ENCODE results near the gene JARID2.

JARID2 gene

DNA sequence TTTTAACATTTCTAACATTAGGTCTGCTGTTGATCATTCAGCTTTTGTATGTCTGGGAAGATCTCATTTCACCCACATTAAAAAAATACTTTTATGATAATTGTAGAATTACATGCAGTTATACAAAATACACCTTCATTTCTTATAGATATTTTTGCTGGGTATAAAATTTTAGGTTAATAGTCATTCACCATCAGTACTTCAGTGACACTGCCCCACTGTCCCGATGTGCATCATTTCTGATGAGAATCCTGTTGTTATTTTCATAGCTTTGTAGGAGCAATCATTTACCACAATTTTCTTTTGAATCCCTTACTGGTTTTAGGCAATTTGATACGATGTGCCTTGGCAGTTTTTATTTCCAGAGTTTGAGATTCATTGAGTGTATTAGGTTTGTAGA is 173.6 kb downstream of the JARID2 start:
- Histone ChIP-seq H3K4me1 (ENCODE audit: control insufficient read depth, insufficient read depth, low read length) (peaks cover 1% of the 10 kb centered on the region), H3K27ac (ENCODE audit: extremely low read depth, low read depth, low read length) (no peak overlapping the region), H3K4me3 (ENCODE audit: low read depth, low read length) (no peak overlapping the region), H3K36me3 (ENCODE audit: control insufficient read depth in 2 of 2, insufficient read depth in 1 of 2, low read length in 2 of 2) (peaks cover 0 to 8% of the 10 kb centered on the region in 2 experiments; a peak in 2 of 3 replicates), H3K9me3 (ENCODE audit: control insufficient read depth, insufficient read depth, low read depth, low read length) (no peaks in the 10 kb centered on the region)
- ChIA-PET POLR2A (no interaction called here), CTCF (no interaction called here)
- TF ChIP-seq ZNF394 (tag by site-specific recombination; IDR thresholded peaks at IDR 0.05; ENCODE audit: borderline replicate concordance), result no peak
- TF ChIP-seq SCRT2 (tag by site-specific recombination; IDR thresholded peaks at IDR 0.05), result no peak
- no peak for TF ChIP-seq ZNF654 (tag by site-specific recombination; IDR thresholded peaks at IDR 0.05; ENCODE audit: low read depth)
- no peak for TF ChIP-seq KLF10 (tag by site-specific recombination; IDR thresholded peaks at IDR 0.05)
- no peak for TF ChIP-seq ZNF621 (tag by site-specific recombination; IDR thresholded peaks at IDR 0.05)
- TF ChIP-seq ZNF23 (tag by site-specific recombination; IDR thresholded peaks at IDR 0.05; ENCODE audit: borderline replicate concordance), result no peak
- TF ChIP-seq ZNF549 (tag by site-specific recombination; IDR thresholded peaks at IDR 0.05), result peak; percentile 25; the same call in 1 of the 2 replicates
- TF ChIP-seq SETDB1 (IDR thresholded peaks at IDR 0.05; ENCODE audit: insufficient read length, low read length), result peak; percentile 90

DNA sequence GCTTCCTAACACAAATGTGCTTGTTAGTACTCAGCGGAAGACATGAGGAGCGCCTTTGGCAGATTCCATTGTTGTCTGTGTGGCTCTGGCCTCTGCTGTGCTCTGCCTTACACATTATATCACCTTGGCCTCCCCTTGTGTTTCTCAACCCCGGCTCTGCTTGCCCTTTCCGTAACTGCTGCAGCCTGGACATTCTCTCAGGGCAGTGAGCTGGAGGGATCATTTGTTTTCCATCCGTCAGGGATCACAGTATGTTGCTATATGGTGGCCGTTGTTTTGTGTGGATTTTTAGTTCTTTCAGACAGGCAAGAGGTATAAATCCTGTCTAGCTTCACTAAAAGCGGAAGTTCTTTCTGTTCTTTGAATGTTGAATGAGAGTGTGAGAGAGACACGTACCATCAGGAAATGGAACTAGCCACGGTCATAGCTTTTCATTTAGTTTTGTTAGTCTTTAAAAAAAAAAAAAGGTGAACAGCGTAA is 175.1 kb downstream of the JARID2 start:
- POLR2A ChIA-PET, result interaction anchor here (1.6 kb wide), 1 partner anchor 11 kb away, joined by 5 read pairs; no protein-coding TSS in a partner anchor

GRCh38 chr6:15421945-15422733 is 176.3 kb downstream of the JARID2 start:
- TF ChIP-seq, protein P1, sequence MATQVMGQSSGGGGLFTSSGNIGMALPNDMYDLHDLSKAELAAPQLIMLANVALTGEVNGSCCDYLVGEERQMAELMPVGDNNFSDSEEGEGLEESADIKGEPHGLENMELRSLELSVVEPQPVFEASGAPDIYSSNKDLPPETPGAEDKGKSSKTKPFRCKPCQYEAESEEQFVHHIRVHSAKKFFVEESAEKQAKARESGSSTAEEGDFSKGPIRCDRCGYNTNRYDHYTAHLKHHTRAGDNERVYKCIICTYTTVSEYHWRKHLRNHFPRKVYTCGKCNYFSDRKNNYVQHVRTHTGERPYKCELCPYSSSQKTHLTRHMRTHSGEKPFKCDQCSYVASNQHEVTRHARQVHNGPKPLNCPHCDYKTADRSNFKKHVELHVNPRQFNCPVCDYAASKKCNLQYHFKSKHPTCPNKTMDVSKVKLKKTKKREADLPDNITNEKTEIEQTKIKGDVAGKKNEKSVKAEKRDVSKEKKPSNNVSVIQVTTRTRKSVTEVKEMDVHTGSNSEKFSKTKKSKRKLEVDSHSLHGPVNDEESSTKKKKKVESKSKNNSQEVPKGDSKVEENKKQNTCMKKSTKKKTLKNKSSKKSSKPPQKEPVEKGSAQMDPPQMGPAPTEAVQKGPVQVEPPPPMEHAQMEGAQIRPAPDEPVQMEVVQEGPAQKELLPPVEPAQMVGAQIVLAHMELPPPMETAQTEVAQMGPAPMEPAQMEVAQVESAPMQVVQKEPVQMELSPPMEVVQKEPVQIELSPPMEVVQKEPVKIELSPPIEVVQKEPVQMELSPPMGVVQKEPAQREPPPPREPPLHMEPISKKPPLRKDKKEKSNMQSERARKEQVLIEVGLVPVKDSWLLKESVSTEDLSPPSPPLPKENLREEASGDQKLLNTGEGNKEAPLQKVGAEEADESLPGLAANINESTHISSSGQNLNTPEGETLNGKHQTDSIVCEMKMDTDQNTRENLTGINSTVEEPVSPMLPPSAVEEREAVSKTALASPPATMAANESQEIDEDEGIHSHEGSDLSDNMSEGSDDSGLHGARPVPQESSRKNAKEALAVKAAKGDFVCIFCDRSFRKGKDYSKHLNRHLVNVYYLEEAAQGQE (tag by site-specific recombination; IDR thresholded peaks at IDR 0.05), result 0 out of 2 replicates have a peak, but pooled peaks have one; percentile 15
- TF ChIP-seq, protein P2, sequence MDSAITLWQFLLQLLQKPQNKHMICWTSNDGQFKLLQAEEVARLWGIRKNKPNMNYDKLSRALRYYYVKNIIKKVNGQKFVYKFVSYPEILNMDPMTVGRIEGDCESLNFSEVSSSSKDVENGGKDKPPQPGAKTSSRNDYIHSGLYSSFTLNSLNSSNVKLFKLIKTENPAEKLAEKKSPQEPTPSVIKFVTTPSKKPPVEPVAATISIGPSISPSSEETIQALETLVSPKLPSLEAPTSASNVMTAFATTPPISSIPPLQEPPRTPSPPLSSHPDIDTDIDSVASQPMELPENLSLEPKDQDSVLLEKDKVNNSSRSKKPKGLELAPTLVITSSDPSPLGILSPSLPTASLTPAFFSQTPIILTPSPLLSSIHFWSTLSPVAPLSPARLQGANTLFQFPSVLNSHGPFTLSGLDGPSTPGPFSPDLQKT (IDR thresholded peaks at IDR 0.05; ENCODE audit: borderline replicate concordance, low read depth, low read length), result no peak
- H3K9me3 ChIP-seq (ENCODE audit: control insufficient read depth, insufficient read depth, low read depth, low read length), result no peaks in the 10 kb centered on the region
- H3K4me1 ChIP-seq (ENCODE audit: control insufficient read depth, insufficient read depth, low read length), result peaks cover 9% of the 10 kb centered on the region
- no peak overlapping the region for H3K27ac ChIP-seq (ENCODE audit: extremely low read depth, low read depth, low read length)
- ChIA-PET CTCF (interaction anchor here (0.9 to 2.3 kb wide), 3 partner anchors 18 to 32 kb away, joined by 3 to 5 read pairs (median 5); no protein-coding TSS in a partner anchor), POLR2A (interaction anchor here (0.7 to 1.6 kb wide), 2 partner anchors 10 kb away, joined by 3 to 5 read pairs; no protein-coding TSS in a partner anchor)
- peaks cover 0 to 3% of the 10 kb centered on the region in 2 experiments; a peak in 2 of 3 replicates for H3K36me3 ChIP-seq (ENCODE audit: control insufficient read depth in 2 of 2, insufficient read depth in 1 of 2, low read length in 2 of 2)
- no peak overlapping the region for H3K4me3 ChIP-seq (ENCODE audit: low read depth, low read length)

More for the DNA sequence above, 175.1 kb downstream of the JARID2 start:
- no peak overlapping the region for H3K27ac ChIP-seq (ENCODE audit: extremely low read depth, low read depth, low read length)
- no peak overlapping the region for H3K4me3 ChIP-seq (ENCODE audit: low read depth, low read length)
- TF ChIP-seq ZNF558 (tag by site-specific recombination; IDR thresholded peaks at IDR 0.05) (no peak), ZNF211 (tag by site-specific recombination; IDR thresholded peaks at IDR 0.05; ENCODE audit: low read depth) (no peak), ZNF76 (tag by site-specific recombination; IDR thresholded peaks at IDR 0.05; ENCODE audit: borderline replicate concordance, low read depth) (no peak), ZBTB6 (tag by site-specific recombination; IDR thresholded peaks at IDR 0.05) (no peak), BCL11B (tag by site-specific recombination; IDR thresholded peaks at IDR 0.05; ENCODE audit: low read depth) (no peak), ZNF133 (tag by site-specific recombination; IDR thresholded peaks at IDR 0.05) (no peak)
- TF ChIP-seq, protein P2 (IDR thresholded peaks at IDR 0.05; ENCODE audit: borderline replicate concordance, low read depth, low read length), result no peak
- H3K36me3 ChIP-seq (ENCODE audit: control insufficient read depth in 2 of 2, insufficient read depth in 1 of 2, low read length in 2 of 2), result peaks cover 0 to 8% of the 10 kb centered on the region in 2 experiments; a peak in 2 of 3 replicates
- no peaks in the 10 kb centered on the region for H3K9me3 ChIP-seq (ENCODE audit: control insufficient read depth, insufficient read depth, low read depth, low read length)
- CTCF ChIA-PET, result interaction anchor here (0.6 to 1.4 kb wide), 6 partner anchors 8 to 354 kb away, joined by 3 to 5 read pairs (median 4); no protein-coding TSS in a partner anchor
- H3K4me1 ChIP-seq (ENCODE audit: control insufficient read depth, insufficient read depth, low read length), result no peaks in the 10 kb centered on the region
